GM15510 (cell line): ENCODE measurements around the gene ARMC6.

ENCODE experiments used
- POLR2A ChIP-seq: IDR thresholded peaks from 3 replicates; pipeline ENCODE4 v1.6.1; 2011; ENCODE audit warnings: borderline replicate concordance; ENCODE audit not compliant: insufficient read length; ENCODE audit errors: extremely low read depth

The ARMC6 gene

DNA sequence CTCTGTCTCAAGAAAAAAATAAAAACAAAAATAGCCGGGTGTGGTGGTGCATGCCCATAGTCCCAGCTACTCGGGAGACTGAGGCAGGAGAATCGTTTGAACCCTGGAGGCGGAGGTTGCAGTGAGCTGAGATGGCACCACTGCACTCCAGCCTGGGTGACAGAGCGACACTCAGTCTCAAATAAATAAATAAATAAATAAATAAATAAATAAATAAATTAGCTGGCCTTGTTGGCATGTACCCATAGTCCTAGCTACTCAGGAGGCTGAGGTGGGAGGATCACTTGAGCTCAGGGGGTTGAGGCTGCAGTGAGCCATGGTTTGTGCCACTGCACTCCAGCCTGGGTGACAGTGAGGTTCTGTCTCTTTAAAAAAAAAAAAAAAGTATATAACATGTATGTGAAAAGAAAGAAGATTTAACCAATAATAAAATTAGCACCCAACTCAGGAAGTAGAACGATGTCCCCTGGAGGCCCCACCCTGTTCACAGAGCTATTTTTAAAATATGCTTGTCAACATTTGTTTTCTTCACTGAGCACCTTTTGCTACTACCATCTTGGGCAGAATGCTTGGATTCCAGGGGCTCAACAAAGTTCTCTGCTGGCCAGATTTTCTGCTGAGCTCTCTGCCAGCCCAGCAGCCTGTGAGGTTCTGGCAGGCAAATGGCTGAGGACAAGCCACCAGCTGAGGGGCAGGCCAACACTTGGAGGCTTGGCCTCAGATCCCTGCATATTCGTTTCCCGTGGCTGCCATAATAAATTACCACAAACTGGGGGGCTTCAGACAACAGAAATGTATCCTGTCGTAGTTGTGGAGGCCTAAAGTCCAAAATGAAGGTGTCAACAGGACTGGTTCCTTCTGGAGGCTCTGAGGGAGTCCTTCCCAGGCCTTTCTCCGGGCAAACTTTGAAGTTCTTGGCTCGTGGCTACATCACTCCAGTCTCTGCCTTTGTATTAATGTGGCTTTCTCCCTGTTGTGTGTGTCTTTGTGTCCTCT, 35.6 kb downstream of the ARMC6 start:
- TF ChIP-seq POLR2A = no peak

DNA sequence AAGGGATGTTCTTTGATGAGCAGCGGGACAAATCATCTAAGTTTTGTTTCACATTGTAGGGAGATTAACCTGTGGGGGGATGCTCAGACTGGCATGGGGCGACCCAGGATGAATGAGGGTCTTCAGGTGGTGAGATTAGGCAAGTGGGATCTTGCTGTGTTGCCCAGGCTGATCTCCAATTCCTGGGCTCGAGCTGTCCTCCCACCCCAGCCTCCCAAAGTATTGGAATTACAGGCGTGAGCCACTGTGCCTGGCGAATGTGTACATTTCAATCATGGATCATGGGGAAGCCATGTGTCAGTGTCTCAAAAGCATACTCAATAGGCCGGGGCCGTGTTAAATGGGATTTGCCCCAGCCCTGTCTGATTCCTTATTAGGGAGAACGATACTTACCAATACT, 38.5 kb downstream of the ARMC6 start:
- no peak for TF ChIP-seq POLR2A

DNA sequence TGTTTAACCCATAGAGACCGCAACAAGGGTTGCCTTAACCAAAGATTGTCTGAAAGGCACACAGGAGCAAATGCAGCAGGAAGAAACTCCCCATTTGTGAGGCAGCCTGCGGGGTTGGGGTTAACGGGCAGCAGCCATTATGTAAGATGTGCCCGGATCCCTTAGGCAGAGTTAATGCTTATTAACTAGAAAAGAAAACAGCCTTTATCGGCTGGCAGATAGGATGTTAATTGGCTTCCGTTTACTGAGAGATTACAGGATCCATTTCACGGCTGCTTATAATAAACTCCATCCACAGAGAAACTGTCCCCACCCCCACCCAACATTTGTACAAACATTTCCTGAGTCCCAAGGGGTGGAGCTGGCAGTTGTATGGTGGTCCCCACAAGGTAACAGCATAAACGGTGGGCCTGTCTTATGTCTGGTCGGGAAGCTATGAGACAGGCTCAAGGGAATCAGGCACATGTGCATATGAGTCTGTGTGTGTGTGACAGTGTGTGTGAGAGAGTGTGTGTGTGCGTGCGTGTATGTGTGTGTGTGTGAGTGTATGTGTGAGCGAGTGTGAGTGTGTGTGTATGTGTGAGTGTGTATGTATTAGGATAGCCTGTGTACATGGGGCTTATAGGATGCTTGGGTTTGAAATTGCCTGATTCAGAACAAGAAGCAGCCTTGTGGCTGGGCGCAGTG, 40.9 kb downstream of the ARMC6 start:
- TF ChIP-seq POLR2A = no peak

DNA sequence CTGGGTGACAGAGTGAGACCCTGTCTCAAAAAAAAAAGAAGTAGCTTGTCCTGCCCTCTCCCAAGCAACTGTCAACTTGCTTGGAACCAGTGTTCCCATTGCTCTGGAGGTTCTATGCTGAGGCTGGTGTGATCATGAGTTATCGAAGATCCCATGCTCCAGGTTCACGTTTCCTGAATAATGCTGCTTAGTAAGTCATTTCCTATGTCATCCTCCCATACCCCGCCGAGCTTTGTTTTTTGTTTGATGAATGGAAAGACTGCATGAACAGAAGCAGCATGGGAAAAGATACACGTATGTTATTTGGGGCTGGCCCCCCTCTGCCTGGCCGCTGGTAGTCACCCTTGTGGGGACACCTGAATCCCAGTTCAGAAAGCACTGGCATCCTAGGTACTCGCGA, 41.7 kb downstream of the ARMC6 start:
- TF ChIP-seq POLR2A = no peak

DNA sequence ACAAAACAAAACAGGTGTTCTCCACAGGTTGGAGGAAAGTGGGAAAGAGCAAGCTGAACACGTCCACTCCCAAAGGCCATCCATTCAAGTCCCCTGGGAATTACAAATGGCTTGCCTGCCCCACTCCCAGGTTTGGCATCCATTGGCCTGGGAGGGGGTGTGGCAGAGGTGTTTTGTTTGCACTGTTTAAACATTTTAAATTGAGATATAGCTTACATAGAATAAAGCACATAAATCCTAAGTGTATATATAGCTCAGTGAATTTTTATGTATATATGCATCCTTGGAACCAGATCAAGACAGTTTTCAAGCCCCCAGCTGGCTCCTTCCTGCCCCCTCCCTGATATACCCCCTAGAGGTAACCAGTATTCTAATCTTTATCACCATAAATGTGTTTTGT, 43.1 kb downstream of the ARMC6 start:
- no peak for TF ChIP-seq POLR2A

DNA sequence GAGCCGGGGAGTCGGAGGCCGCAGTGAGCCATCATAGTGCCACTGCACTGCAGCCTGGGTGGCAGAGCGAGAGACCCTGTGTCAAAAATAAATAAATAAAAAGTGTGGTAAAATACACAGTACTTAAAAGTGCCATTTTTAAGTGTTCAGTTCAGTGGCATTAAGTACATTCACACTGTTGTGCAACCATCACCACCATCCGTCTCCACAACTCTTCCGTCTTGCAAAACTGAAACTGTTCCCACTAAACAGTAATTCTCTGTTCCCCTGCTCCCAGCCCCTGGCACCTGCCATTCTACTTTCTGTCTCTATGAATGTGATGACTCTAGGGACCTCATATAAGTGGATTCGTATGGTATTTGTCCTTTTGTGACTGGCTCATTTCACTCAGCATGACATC, 43.7 kb downstream of the ARMC6 start:
- no peak for TF ChIP-seq POLR2A

DNA sequence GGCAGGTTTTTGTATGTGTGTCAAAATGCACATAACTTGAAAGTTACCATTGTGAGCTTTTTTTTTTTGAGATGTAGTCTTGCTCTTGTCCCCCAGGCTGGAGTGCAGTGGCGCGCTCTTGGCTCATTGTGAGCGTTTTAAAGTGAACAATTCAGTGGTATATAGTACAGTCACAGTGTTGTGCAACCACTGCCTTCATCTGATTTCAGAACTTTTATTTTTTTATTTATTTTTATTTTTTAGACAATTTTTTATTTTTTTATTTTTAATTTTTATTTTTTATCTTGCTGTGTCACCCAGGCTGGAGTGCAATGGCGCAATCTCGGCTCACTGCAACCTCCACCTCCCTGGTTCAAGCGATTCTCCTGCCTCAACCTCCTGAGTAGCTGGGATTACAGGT, 45.4 kb downstream of the ARMC6 start:
- no peak for TF ChIP-seq POLR2A

DNA sequence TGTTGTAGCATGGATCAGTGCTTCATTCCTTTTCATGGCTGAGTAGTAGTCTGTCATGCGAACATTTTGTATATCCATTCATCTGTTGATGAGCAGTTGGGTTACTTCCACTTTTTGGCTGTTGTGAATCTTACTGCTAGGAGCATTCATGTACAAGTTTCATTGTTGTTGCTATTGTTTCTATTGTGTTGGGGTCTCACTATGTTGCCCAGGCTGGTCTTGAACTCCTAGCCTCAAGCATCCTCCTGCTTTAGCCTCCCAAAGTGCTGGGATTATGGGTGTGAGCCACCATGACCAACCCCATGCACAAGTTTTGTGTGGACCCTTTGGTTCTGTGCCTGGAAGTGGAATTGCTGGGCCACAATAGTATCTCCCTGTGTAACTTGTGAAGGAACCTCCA, 46.2 kb downstream of the ARMC6 start:
- no peak for TF ChIP-seq POLR2A

DNA sequence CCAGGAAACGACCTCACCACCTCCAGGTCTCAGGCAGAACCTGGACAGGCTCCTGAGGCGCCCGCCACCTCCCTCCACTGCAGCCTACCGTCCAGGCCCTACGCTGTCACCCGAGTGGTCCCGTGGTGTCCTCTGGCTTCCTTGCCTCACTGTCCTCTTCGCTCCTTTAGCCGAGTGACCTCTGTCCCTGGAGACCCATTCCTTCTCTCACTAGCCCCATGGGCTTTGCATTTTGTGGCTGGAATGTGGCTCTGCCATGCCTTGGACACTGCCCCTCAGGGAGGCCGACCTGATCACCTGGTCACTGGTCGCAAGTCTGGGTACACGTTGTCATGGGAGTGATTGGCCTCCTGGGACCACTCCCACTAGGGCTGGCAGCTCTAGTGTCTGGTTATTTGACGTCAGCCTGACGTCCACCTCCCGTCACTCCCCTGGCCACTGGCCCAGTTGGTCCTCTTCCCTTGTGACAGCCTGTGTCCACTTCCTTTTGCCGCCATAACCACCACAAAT, 48.3 kb downstream of the ARMC6 start:
- no peak for TF ChIP-seq POLR2A

DNA sequence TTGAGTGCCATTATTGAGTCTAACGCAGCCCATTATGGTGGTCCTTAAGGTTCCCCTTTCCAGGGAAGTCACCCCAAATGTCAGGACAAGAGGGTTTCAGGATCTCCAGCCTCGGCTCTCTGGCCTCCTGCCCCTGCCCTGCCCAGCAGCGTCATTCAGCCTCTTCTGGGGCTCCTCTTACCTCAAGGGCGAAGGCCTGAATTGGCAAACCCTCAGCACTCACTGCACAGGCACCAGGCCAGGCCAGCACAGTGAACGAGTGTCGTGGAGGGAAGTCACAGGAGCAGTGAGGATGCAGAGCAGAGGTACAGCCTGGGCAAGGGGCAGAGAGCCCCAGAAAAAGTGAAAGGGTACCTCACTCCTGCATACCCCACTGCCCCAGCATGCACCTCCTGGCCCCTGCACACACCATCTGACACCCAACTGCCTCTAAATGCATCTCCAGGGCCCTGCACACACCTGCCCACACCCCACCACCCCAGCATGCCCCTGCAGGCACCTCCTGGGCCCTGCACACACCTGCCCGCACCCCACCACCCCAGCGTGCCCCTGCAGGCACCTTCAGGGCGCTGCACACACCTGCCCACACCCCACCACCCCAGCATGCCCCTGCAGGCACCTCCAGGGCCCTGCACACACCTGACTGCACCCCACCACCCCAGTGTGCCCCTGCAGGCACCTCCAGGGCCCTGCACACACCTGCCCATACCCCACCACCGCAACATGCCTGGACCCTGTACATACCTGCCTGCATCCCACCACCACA, 50.2 kb downstream of the ARMC6 start:
- TF ChIP-seq POLR2A = no peak

DNA sequence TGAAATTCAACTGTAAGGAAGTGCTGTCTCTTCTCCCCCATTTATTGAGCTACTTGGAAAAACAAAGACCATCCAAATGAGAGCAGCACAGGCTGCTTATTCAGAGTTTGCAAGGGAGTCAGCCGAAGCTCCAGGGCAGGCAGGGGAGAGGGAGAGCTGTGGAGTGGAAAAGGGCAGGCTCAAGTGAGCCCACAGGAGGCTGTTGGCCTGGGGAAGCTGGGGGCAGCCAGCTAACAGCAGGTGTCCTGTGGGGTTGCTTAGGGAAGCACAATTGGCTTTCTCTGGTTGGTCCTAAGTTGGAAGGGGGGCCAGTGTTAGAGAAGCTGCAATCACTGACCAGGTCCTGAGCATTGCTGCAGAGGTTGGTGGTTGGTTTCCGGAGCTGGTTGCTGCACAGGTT, 54.3 kb downstream of the ARMC6 start:
- no peak for TF ChIP-seq POLR2A

DNA sequence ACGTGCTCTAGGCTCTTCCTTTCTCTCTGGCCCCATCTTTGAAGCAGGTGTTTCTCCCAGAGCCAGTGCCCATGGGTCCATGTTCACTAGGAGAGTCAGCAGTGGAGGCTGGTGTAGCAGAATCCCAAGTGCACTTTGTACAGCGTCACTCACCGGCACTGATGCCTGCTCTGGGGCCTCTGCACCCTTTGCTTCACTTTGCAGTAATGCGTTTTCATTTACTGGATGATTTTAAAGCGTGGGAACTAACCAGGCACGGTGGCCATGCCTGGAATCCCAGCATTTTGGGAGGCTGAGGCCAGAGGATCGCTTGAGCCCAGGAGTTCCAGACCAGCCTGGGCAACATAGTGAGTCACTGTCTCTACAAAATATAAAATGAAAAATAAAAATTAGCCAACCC, 61.1 kb downstream of the ARMC6 start:
- no peak for TF ChIP-seq POLR2A

DNA sequence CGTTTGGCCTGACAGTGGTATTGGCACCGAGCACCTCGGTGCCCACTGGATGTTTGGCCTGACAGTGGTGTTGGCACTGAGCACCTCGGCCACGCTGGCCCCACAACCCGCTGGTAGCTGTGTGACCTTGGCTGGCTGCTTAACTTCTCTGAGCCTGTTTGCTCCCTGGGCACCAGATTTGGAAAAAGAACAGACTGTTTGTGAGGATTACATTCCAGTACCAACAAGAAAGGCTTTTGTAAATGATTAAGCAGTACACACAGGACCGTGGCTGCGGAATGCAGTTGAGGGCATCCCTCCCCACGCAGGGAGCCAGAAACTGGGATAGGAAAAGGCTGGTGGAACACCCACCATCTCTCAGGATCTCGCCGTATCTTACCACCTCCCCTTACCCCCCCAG, 62.3 kb downstream of the ARMC6 start:
- TF ChIP-seq POLR2A = no peak

DNA sequence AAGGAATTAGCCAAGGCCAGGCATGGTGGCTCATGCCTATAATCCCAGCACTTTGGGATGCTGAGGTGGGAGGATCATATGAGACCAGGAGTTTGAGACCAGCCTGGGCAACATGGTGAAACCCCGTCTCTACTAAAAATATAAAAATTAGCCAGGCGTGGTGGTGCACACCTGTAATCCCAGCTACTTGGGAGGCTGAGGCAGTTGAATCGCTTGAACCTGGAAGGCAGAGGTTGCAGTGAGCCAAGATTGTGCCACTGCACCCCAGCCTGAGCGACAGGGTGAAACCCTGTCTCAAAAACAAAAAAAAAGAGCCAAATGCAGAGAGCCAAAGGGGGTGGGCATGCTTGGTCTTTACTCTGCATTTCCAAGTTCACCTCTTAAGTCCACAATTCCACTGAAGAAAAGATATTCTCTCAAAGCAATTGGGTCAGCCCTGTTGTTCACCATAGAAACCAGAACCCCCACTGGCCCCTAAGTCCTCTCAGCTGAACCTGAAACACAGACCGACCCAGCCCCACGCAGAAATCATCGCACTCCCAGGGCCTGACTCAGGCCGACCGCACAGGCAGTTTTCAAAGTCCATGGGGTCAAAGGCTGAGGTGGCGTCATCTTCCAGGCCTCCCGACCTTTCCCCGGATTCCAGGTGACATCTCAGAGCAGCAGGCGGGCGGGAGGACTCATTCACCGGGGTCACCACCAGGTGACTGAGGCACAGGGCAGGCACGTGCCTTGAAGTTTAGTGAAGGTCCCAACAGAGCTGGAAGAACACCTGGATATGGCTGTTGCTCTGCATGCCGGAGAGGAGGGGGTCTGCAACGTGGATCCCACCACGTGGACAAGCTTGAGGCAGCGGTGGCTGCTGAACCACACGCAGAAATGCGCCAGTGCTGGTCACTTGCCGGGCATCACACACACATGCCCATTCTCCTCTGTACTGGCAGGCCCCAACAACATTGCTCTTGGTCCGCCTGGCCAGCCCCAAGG, 63.5 kb downstream of the ARMC6 start:
- no peak for TF ChIP-seq POLR2A

DNA sequence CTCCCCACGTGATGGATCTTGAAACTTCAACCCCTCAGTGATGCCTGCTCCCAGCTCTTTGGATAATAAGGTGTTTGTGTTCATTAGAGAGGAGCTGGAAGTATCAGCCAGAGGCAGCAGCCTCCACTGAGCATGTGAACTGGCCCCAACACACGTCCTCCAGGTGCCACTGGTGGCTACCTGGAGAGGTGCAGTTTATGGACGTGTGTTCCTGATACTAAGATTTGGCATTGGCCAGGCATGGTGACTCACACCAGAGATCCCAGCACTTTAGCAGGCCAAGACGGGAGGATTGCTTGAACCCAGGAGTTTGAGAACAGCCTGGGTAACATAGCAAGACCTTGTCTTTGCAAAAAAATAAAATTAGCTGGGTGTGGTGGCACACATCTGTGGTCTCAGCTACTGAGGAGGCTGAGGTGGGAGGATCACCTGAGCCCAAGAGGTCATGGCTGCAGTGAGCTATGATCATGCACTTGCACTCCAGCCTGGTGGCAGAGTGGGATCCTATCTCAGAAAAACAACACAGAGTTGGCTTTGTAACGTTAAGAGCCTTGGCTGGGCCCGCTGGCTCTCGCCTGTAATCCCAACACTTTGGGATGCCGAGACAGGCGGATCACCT, 64.8 kb downstream of the ARMC6 start:
- TF ChIP-seq POLR2A = no peak
